Activated T-helper 17 cell treated with anti-CD3 and anti-CD28 coated beads, Interleukin-2, amount 50 U/mL, for 72 hours (primary cell): ENCODE data around the gene FOXN3. TPM values are rescaled to one million over a fixed set of nuclear protein-coding genes. Genes with fewer than 3 reads are reported as not detected.

Experiments used
- ATAC-seq: fragments of 150-1000 bp; cut with Tn5 transposase; replicated peaks from 2 replicates; pipeline ENCODE4 v1.10.0; 2021; ENCODE audit warnings: mild to moderate bottlenecking, moderate library complexity
- H3K27ac Mint-ChIP-seq: one replicate; pipeline ENCODE4 v1.8.0; 2022; ENCODE audit warnings: mixed read lengths
- H3K27me3 Mint-ChIP-seq: one replicate; pipeline ENCODE4 v1.8.0; 2022; ENCODE audit warnings: mixed read lengths
- H3K36me3 Mint-ChIP-seq: one replicate; pipeline ENCODE4 v1.8.0; 2022; ENCODE audit warnings: low read depth, mild to moderate bottlenecking, mixed read lengths
- H3K4me1 Mint-ChIP-seq: one replicate; pipeline ENCODE4 v1.8.0; 2022; ENCODE audit warnings: mixed read lengths
- H3K4me3 Mint-ChIP-seq: one replicate; pipeline ENCODE4 v1.8.0; 2022; ENCODE audit warnings: mild to moderate bottlenecking, mixed read lengths
- H3K9me3 Mint-ChIP-seq: one replicate; pipeline ENCODE4 v1.8.0; 2022; ENCODE audit warnings: mixed read lengths
- total RNA-seq, 2 donors: library from RNA; stranded (reverse); gene quantifications; one replicate each; pipeline ENCODE4 v1.2.3, GENCODE V29; 2022

FOXN3 gene
- total RNA-seq, 2 donors from 2014 or later: 56.9 to 82.3 TPM

GRCh38 chr14:89232265-89233070, 184.6 kb downstream of the FOXN3 start:
- H3K9me3 Mint-ChIP-seq: no peaks in the 10 kb centered on the region
- H3K27ac Mint-ChIP-seq: no peak overlapping the region
- no peaks in the 10 kb centered on the region for H3K36me3 Mint-ChIP-seq
- H3K27me3 Mint-ChIP-seq: no peaks in the 10 kb centered on the region
- H3K4me3 Mint-ChIP-seq: no peak overlapping the region
- H3K4me1 Mint-ChIP-seq: peaks cover 16% of the 10 kb centered on the region
- ATAC-seq: no peak

GRCh38 chr14:89231426-89232113, 185.5 kb downstream of the FOXN3 start:
- no peak for ATAC-seq
- Mint-ChIP-seq H3K9me3 (no peaks in the 10 kb centered on the region), H3K4me3 (no peak overlapping the region), H3K4me1 (peaks cover 16% of the 10 kb centered on the region), H3K36me3 (no peaks in the 10 kb centered on the region), H3K27ac (peak overlapping the region; percentile 13), H3K27me3 (no peaks in the 10 kb centered on the region)

GRCh38 chr14:89228921-89229639, 188.0 kb downstream of the FOXN3 start:
- H3K9me3 Mint-ChIP-seq: no peaks in the 10 kb centered on the region
- H3K4me3 Mint-ChIP-seq: no peak overlapping the region
- H3K27ac Mint-ChIP-seq: peak overlapping the region; percentile 49
- peaks cover 24% of the 10 kb centered on the region for H3K4me1 Mint-ChIP-seq
- H3K36me3 Mint-ChIP-seq: no peaks in the 10 kb centered on the region
- H3K27me3 Mint-ChIP-seq: no peaks in the 10 kb centered on the region
- no peak for ATAC-seq

- peaks cover 20% of the 10 kb centered on the region for H3K4me1 Mint-ChIP-seq
Measured at GRCh38 chr14:89227496-89227836, 189.6 kb downstream of the FOXN3 start.

GRCh38 chr14:89226801-89227495, 190.1 kb downstream of the FOXN3 start:
- Mint-ChIP-seq H3K27me3 (no peaks in the 10 kb centered on the region), H3K4me1 (peaks cover 20% of the 10 kb centered on the region), H3K4me3 (no peak overlapping the region), H3K27ac (peak overlapping the region; percentile 44), H3K36me3 (no peaks in the 10 kb centered on the region), H3K9me3 (no peaks in the 10 kb centered on the region)
- ATAC-seq: no peak

More at GRCh38 chr14:89227496-89227836, 189.6 kb downstream of the FOXN3 start:
- H3K36me3 Mint-ChIP-seq: no peaks in the 10 kb centered on the region
- ATAC-seq: peak; percentile 76
- H3K9me3 Mint-ChIP-seq: no peaks in the 10 kb centered on the region
- H3K27ac Mint-ChIP-seq: peak overlapping the region; percentile 44
- no peaks in the 10 kb centered on the region for H3K27me3 Mint-ChIP-seq
- no peak overlapping the region for H3K4me3 Mint-ChIP-seq

- no peak overlapping the region for H3K4me3 Mint-ChIP-seq
- no peaks in the 10 kb centered on the region for H3K36me3 Mint-ChIP-seq
- no peaks in the 10 kb centered on the region for H3K9me3 Mint-ChIP-seq
- peaks cover 22% of the 10 kb centered on the region for H3K4me1 Mint-ChIP-seq
- H3K27me3 Mint-ChIP-seq: no peaks in the 10 kb centered on the region
- ATAC-seq: no peak
- peak overlapping the region; percentile 44 for H3K27ac Mint-ChIP-seq
Measured at GRCh38 chr14:89225607-89226006, 191.4 kb downstream of the FOXN3 start.

GRCh38 chr14:89221109-89221810, 195.8 kb downstream of the FOXN3 start:
- Mint-ChIP-seq H3K4me3 (no peak overlapping the region), H3K36me3 (no peaks in the 10 kb centered on the region), H3K27me3 (no peaks in the 10 kb centered on the region), H3K9me3 (no peaks in the 10 kb centered on the region), H3K4me1 (peaks cover 26% of the 10 kb centered on the region), H3K27ac (peak overlapping the region; percentile 33)
- ATAC-seq: peak; percentile 88

GRCh38 chr14:89219051-89219450, 198.0 kb downstream of the FOXN3 start:
- Mint-ChIP-seq H3K4me3 (no peak overlapping the region), H3K4me1 (peaks cover 18% of the 10 kb centered on the region), H3K36me3 (peaks cover 10% of the 10 kb centered on the region), H3K27me3 (no peaks in the 10 kb centered on the region), H3K9me3 (no peaks in the 10 kb centered on the region), H3K27ac (no peak overlapping the region)
- no peak for ATAC-seq

GRCh38 chr14:89217891-89218290, 199.1 kb downstream of the FOXN3 start:
- Mint-ChIP-seq H3K36me3 (peaks cover 10% of the 10 kb centered on the region), H3K27me3 (no peaks in the 10 kb centered on the region), H3K4me1 (peaks cover 18% of the 10 kb centered on the region), H3K27ac (no peak overlapping the region), H3K4me3 (no peak overlapping the region), H3K9me3 (no peaks in the 10 kb centered on the region)
- no peak for ATAC-seq

- H3K27me3 Mint-ChIP-seq: no peaks in the 10 kb centered on the region
Measured at GRCh38 chr14:89215531-89215930, 201.5 kb downstream of the FOXN3 start.

GRCh38 chr14:89215114-89215513, 201.9 kb downstream of the FOXN3 start:
- Mint-ChIP-seq H3K27ac (peak overlapping the region; percentile 56), H3K27me3 (no peaks in the 10 kb centered on the region), H3K4me3 (no peak overlapping the region), H3K4me1 (peaks cover 16% of the 10 kb centered on the region), H3K9me3 (no peaks in the 10 kb centered on the region), H3K36me3 (peaks cover 10% of the 10 kb centered on the region)
- ATAC-seq: no peak

More at GRCh38 chr14:89215531-89215930, 201.5 kb downstream of the FOXN3 start:
- ATAC-seq: no peak
- Mint-ChIP-seq H3K27ac (no peak overlapping the region), H3K4me1 (peaks cover 16% of the 10 kb centered on the region), H3K36me3 (peaks cover 10% of the 10 kb centered on the region), H3K4me3 (no peak overlapping the region), H3K9me3 (no peaks in the 10 kb centered on the region)

GRCh38 chr14:89214221-89214965, 202.6 kb downstream of the FOXN3 start:
- Mint-ChIP-seq H3K27me3 (no peaks in the 10 kb centered on the region), H3K27ac (peak overlapping the region; percentile 56), H3K4me1 (peaks cover 16% of the 10 kb centered on the region), H3K36me3 (peaks cover 10% of the 10 kb centered on the region), H3K9me3 (no peaks in the 10 kb centered on the region), H3K4me3 (no peak overlapping the region)
- ATAC-seq: no peak
